HG03520 (cell line): ENCODE results near the gene HPCAL1.

ENCODE experiments used
- ATAC-seq: cut with Tn5 transposase; IDR thresholded peaks from one replicate; pipeline ENCODE4 v1.9.1; 2021; ENCODE audit warnings: mild to moderate bottlenecking, moderate library complexity; ENCODE audit not compliant: unreplicated experiment

The HPCAL1 gene

DNA sequence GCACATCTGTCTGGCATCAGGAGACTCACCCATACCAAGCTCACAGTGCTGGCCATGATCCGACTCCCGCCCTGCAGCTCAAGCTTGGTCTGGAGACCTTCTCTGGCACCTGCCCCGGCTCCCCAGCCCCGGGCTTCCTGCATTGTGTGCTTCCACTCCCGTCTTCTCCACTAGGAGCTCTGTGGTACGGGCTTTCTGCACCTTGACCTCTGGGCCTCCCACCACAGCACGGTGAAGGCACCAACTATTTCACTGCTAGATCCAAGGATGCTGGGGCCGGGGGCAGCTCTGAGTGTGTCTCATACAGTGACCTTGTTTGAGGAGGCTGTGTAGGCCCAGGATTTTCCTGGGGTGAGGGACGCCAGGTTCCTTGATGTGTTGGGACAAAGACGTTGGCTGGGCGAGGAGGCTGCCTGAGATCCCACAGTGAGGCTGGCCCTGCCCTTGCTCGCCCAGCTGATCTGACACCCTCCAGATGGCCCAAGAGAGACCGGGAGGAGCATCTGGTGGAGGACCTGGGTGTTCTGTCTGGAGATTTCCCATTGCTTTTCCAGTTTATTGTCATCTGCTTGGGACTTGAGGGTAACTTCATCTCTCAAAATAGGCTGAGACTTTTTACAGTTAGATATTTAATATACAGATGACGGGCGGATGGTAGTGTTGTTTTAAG is 64.0 kb downstream of the HPCAL1 start:
- ATAC-seq: no peak

- no peak for ATAC-seq
Measured at GRCh38 chr2:10367472-10368439, 65.1 kb downstream of the HPCAL1 start.

- ATAC-seq: no peak
Measured at GRCh38 chr2:10368491-10369231, 66.0 kb downstream of the HPCAL1 start.

- no peak for ATAC-seq
Measured at GRCh38 chr2:10369269-10370255, 66.9 kb downstream of the HPCAL1 start.

GRCh38 chr2:10370390-10370789 is 67.7 kb downstream of the HPCAL1 start:
- no peak for ATAC-seq

- ATAC-seq: no peak
Measured at GRCh38 chr2:10370895-10371294, 68.2 kb downstream of the HPCAL1 start.

GRCh38 chr2:10371441-10372196 is 68.9 kb downstream of the HPCAL1 start:
- ATAC-seq: no peak

DNA sequence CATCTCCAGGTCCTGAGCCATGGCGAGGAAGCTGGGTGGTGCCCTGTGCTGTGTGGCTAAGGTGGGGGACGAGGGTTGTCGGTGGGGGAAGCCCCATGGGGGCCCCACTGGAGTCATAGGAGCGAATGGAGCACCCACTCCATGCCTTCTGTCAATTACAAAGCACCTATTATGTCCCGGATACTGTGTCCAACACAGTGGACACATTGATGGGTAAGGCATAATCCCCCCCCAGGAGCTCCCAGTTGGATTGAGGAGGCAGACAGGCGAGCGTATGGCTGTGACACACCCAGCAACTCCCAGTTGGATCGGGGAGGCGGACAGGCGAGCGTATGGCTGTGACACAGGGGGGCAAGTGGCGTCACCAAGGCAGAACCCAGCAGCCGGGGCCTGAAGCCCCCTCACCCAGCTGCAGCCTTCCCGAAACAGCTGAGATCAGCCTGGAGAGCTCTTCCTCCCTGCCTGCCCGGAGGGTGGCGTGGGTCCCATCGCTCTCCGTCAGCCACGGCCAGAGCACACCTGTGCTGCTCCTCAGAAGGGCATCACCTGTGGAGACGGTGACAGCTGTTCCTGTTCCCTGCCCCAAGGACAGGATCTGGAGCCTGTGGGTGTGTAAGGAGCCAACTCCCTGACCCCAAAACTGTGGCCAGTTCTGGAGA is 69.6 kb downstream of the HPCAL1 start:
- ATAC-seq: no peak

- no peak for ATAC-seq
Measured at GRCh38 chr2:10372862-10373240, 70.1 kb downstream of the HPCAL1 start.

GRCh38 chr2:10373931-10374330 is 71.2 kb downstream of the HPCAL1 start:
- ATAC-seq: no peak

GRCh38 chr2:10374362-10374943 is 71.7 kb downstream of the HPCAL1 start:
- no peak for ATAC-seq

- no peak for ATAC-seq
Measured at GRCh38 chr2:10375570-10376281, 73.0 kb downstream of the HPCAL1 start.

DNA sequence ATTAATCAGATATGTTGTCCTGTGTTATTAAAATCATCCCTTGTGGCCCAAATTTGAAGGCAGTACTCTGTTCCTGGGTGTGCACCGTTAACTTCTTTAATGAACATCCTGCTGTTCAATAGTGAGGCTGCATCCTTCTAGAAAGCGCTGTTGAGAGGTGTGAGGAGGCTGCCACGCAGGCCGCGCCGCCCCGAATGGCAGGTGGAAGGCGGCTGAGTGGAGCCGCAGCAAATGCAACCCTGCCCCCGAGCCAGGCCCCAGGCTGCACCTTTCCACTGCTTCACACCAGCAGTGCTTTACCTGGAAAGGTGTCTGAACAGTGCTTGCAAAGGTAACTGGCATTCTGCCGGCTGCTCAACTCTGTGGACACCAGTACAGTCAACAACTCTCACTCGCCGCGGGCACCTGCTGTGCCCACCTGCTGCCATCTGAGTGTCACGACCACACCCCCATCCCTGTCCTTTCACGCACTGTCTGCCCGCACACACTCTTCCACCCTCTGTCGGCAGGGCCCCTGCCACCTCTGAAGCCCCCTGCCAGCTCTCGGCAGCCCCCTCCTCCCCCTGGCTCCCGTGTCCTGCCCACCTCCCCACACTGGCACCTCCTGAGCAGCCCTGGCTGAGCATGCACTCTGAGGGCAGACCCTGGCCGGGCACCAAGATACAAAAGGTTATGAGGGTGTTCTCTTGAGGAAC is 74.5 kb downstream of the HPCAL1 start:
- ATAC-seq: no peak

DNA sequence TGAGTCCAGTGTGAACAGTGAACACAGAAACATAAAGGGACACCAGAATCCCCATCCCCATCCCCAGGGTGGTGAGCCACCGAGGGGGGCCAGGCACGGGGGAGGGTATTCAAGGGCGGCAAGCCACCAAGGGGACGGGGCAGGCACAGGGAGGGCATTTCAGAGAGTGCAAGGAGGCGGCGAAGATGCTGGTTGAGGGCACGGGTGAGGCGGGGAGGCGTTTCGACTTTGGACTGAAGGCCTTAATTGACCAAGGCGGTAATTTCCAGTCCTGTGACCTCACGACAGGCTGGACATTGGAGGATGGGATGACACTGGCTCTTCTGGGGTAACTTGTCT is 75.0 kb downstream of the HPCAL1 start:
- no peak for ATAC-seq

- ATAC-seq: peak; percentile 55
Measured at GRCh38 chr2:10378189-10378588, 75.5 kb downstream of the HPCAL1 start.

DNA sequence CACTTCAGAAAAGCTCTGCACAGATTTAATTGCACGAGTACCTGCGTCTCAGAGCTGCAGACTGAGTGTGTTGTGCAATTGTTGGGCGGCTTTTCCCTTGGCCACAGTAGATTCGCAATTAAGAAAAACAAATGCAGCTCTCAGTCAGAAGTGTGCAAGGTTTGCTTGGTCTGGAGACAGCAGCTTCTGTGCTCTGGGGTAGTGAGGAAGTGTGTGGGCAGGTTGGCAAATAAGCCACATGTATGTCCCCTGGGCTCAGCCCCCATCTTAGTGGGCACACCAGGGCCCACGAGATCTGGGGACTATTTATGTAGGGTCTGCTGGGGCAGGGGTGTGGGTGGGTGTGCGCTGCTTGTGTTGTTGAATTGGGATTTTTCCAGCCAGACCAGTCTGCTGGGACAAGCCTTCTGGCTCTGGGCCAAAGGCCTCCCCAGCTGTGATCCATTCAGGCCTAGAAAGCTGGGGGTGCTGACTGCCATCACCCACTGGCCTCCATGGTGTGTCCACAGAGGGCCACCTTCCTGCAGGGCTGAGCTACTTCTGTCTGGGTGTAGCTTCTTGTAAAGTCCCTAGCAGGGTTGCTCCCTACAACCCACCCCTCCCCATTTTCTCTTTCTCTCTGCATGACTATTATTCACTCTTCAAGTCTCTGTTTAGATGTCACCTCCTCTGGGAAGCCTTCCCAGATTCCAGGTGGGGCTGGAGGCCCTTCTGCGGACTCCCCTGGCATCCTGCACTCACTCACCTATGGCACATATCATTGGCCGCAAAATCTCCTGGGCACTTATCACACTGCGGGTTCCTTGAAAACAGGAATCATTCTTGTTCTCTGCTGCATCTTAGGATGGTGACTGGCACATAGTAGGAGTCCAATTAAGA is 77.6 kb downstream of the HPCAL1 start:
- no peak for ATAC-seq

DNA sequence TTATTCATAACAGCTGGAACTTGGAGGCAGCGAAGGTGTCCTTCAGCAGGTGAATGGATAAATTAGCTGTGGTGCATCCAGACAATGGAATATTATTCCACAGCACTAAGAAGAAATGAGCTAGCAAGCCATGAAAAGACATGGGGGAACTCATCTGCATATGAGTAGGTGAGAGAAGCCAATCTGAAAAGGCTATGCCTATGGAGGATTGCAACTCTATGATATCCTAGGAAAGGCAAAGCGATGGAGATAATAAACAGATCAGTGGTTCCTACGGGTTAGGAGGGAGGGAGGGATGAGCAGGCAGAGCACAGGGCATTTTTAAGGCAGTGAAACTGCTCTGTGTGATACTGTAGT is 79.3 kb downstream of the HPCAL1 start:
- no peak for ATAC-seq
